Retinal pigment epithelial cell (primary cell): ENCODE measurements around the gene HPSE2.
A peak's percentile ranks its signal among the peaks of the same experiment; 100 is the strongest.

Experiments used
- DNase-seq: peaks from one replicate; pipeline ENCODE4 v3.0.0-alpha.2; 2010; ENCODE audit warnings: low read depth
- H3K4me3 ChIP-seq: 2 replicates; pipeline ENCODE4 v1.5.1; 2011; ENCODE audit warnings: mild to moderate bottlenecking, low read length, control low read depth, moderate library complexity
- TF ChIP-seq, protein P1 (sequence below): conservative IDR thresholded peaks from 2 replicates; pipeline ENCODE4 v1.5.1; 2011; ENCODE audit warnings: low read depth, low read length, control low read depth, inconsistent platforms

Gene HPSE2

DNA sequence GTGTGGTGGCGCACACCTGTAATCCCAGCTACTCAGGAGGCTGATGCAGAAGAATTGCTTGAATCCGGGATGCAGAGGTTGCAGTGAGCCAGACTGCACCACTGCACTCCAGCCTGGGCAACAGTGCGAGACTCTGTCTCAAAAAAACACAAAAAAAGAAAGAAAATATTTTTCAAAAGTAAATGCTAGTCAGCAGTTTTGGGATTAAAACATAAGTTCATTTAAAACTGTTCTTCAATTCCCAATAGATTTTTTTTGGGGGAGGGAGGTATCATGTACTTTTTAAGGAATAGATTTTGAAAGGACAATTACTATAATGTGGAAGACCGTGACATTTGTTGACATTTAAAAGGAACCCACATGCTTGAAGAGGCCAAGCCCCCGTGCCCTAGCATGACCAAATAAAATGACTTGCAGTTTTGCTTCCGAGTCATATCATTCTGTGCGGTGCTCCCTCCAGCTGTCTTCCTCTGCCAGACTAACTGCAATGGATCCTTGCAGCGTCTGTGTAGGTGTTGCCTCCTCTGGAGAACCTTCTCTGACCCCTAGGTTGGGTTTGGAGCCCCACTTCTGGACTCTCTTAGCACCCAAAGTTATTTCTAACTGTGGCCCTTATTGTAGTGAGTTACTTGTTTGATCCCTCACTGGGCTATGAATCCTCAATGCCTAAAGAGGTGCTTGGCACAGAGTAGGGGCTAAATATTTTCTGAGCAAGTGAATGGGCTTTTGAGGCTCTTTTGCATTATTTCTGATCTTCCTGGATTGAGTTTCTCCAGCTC, 771.5 kb downstream of the HPSE2 start:
- no peak for DNase-seq
- TF ChIP-seq, protein P1, sequence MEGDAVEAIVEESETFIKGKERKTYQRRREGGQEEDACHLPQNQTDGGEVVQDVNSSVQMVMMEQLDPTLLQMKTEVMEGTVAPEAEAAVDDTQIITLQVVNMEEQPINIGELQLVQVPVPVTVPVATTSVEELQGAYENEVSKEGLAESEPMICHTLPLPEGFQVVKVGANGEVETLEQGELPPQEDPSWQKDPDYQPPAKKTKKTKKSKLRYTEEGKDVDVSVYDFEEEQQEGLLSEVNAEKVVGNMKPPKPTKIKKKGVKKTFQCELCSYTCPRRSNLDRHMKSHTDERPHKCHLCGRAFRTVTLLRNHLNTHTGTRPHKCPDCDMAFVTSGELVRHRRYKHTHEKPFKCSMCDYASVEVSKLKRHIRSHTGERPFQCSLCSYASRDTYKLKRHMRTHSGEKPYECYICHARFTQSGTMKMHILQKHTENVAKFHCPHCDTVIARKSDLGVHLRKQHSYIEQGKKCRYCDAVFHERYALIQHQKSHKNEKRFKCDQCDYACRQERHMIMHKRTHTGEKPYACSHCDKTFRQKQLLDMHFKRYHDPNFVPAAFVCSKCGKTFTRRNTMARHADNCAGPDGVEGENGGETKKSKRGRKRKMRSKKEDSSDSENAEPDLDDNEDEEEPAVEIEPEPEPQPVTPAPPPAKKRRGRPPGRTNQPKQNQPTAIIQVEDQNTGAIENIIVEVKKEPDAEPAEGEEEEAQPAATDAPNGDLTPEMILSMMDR = no peak
- no peak overlapping the region for H3K4me3 ChIP-seq

DNA sequence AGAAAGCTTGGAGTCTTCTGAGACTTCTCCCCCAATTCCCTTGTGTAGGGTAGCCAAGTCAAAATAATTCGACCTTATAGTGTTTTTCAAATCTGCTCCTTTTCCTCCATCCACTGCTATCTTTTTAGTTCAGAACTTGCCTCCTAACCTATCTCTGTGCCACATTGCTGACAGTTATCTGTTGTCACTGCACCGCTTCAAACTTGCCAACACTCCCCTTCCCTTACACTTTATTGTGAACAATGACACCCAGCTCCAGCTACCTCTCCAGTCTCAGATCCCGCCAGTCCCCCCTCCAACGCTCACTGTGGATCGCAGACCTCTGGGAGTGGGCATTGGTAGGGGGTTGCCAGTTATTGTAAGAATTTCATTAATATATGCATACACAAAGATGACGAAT, 772.6 kb downstream of the HPSE2 start:
- no peak for DNase-seq
- TF ChIP-seq, protein P1 = no peak

DNA sequence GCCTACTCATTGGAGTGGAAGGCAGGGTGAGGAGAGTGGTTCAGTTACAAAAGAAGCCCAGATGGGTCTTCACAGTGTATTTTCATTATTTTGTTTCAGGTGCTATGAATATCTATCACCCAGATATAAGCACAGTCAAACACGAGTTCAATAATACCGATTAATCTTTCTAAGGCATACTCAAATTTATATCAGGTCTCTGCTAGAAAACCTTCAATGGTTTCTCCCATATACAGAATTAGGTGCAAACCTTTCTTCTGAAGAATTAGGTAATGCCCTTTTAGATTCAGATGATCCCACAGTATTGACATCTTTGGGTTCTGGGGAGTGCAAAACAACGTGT, 774.2 kb downstream of the HPSE2 start:
- no peak for DNase-seq
- TF ChIP-seq, protein P1 = no peak
- no peak overlapping the region for H3K4me3 ChIP-seq

More for the DNA sequence above, 772.6 kb downstream of the HPSE2 start:
- H3K4me3 ChIP-seq = no peak overlapping the region

DNA sequence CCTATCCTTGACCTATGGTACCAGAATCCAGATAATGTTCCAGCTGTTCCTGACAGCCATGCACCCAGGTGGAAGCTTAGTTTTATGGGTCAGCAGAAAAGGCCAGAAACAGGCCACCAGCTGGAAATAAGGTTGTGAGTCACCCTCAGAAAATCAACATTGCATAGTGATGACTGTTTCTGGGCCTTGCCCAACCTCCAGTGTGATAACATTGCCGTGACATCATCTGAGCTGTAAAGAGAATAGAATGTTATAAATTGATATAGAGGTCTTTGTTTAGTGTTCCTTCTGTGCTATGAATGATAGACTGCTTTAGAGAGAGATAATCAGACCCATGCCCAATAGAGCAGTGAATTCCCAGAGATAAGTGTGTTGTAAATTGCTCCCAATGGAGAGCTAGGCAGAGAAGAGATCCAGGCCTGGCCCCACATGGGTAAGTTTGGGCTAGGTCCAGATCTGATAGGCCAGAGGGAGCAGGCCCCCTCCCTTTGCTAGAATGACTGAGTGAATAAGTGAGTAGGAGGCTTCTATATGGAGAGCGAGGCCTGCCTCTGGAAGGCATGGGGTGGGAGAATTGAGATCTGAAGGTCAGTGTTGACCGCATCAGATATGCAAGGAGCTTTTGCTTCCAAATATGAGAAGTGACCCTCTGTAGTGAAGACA, 774.7 kb downstream of the HPSE2 start:
- DNase-seq = peak; percentile 73
- TF ChIP-seq, protein P1 = no peak
- no peak overlapping the region for H3K4me3 ChIP-seq

DNA sequence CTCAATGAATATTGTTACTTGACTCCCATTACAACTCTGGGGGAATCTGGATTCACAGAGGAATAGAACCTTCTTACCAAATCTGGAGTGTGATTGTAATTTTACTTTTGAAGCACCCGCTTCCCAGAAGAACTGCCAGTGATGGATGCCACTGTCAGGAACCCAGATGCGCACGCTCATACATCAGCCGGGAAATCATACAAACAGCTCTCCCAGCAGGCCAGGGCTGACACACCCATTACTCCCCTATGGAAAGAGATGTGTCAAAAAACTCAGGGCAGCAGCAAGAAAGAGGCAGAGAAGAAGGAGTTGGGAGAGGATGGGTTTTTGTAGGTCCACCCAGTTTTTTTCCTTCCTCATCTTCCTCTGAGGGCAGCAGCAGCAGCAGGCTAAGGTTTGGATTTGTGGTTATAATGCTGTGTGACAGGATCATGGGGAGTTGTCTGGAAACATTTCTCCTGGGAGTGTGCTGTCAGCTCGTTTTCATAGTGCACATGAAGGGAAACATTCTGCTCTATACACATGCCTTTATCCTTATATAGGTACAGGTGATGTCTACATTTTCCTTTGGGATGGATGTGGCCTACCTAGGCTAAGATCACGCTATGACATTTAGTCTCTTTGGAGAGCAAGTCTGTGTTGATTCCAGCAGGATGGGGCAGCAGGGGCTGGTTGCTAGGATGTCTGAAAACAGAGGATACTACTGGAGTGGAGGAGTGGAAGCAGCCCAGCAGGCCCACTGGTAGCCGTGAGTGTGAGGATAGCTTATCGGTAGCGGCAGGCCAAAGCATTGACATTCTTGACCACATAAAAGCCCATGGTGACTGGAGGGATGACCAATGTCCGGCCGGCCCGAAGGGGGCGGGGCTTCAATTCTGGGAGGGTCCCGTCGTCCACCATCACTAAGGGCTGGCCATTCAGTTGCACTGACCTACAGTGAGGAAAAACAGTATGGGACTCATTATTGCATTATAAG, 776.6 kb downstream of the HPSE2 start:
- no peak for DNase-seq
- TF ChIP-seq, protein P1 = no peak
- H3K4me3 ChIP-seq = no peak overlapping the region

DNA sequence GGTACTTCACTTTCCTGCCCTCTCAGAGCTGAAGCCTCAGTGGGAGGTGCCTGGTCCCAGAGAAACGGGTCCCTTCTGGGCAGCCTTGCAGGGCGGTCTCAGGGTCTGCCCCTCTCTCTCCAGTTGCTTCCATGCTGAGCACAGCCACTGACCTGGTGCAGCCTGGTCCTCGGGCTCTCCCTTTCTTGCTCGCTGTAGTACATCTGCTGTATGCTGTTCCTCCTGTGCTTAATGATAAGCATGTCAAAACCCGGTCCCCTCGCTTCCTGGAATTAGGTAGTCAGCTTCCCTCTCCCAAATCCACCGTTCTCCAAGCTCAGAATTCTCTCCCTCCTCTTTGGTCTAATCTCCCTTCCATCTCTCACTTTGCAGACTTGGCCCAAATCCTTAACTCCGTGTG, 777.9 kb downstream of the HPSE2 start:
- TF ChIP-seq, protein P1 = no peak
- H3K4me3 ChIP-seq = no peak overlapping the region
- no peak for DNase-seq
